Left kidney (tissue), 2 donors: ENCODE measurements around the gene CMSS1. TPM values are rescaled to one million over a fixed set of nuclear protein-coding genes. Genes with fewer than 3 reads are reported as not detected.
A peak's percentile ranks its signal among the peaks of the same experiment; 100 is the strongest.
"Not testable (repeated sequence)": the region's sequence is repeated elsewhere in the genome, so short reads cannot be mapped to it uniquely, and the experiment has no call there.

Experiments used
- DNase-seq: peaks from one replicate; pipeline ENCODE4 v3.0.0-alpha.2; 2013
- polyA plus RNA-seq: library from polyadenylated mRNA; unstranded; fragments of 120-200 nt; gene quantifications from one replicate; pipeline ENCODE4 v1.2.1, GENCODE V29; 2013; ENCODE audit not compliant: insufficient read length

The CMSS1 gene
- polyA plus RNA-seq, 1 donor: 47.6 TPM

- no peak for DNase-seq
Observed at GRCh38 chr3:99810403-99810802, 7.3 kb upstream of the CMSS1 start.

GRCh38 chr3:99817047-99817436 lies 620 bp upstream of the CMSS1 start:
- no peak for DNase-seq

- DNase-seq: no peak
Observed at GRCh38 chr3:99818818-99819217, 1.2 kb downstream of the CMSS1 start.

- DNase-seq: no peak
Observed at GRCh38 chr3:99823723-99824711, 6.4 kb downstream of the CMSS1 start.

GRCh38 chr3:99825004-99825640 lies 7.5 kb downstream of the CMSS1 start:
- no peak for DNase-seq

- no peak for DNase-seq
Observed at GRCh38 chr3:99829844-99830243, 12.2 kb downstream of the CMSS1 start.

- DNase-seq: no peak
Observed at GRCh38 chr3:99833617-99834205, 16.0 kb downstream of the CMSS1 start.

GRCh38 chr3:99834211-99834957 lies 16.7 kb downstream of the CMSS1 start:
- DNase-seq: no peak

GRCh38 chr3:99836681-99837080 lies 19.0 kb downstream of the CMSS1 start:
- no peak for DNase-seq

- no peak for DNase-seq
Observed at GRCh38 chr3:99837715-99838114, 20.1 kb downstream of the CMSS1 start.

GRCh38 chr3:99838755-99839154 lies 21.1 kb downstream of the CMSS1 start:
- DNase-seq: no peak

- DNase-seq: no peak
Observed at GRCh38 chr3:99839613-99840012, 22.0 kb downstream of the CMSS1 start.

- not testable (repeated sequence) for DNase-seq
Observed at GRCh38 chr3:99841949-99842348, 24.3 kb downstream of the CMSS1 start.

- DNase-seq: peak; percentile 51
Observed at GRCh38 chr3:99842826-99843589, 25.3 kb downstream of the CMSS1 start.

GRCh38 chr3:99843590-99844258 lies 26.1 kb downstream of the CMSS1 start:
- no peak for DNase-seq

GRCh38 chr3:99845331-99845730 lies 27.7 kb downstream of the CMSS1 start:
- no peak for DNase-seq

GRCh38 chr3:99845999-99846398 lies 28.3 kb downstream of the CMSS1 start:
- no peak for DNase-seq

- DNase-seq: no peak
Observed at GRCh38 chr3:99846477-99847160, 29.0 kb downstream of the CMSS1 start.

GRCh38 chr3:99848433-99848832 lies 30.8 kb downstream of the CMSS1 start:
- no peak for DNase-seq

- DNase-seq: no peak
Observed at GRCh38 chr3:99850608-99851007, 32.9 kb downstream of the CMSS1 start.
